ENCODE results near the gene SYPL1.
A peak's percentile ranks its signal among the peaks of the same experiment; 100 is the strongest.

The SYPL1 gene

DNA sequence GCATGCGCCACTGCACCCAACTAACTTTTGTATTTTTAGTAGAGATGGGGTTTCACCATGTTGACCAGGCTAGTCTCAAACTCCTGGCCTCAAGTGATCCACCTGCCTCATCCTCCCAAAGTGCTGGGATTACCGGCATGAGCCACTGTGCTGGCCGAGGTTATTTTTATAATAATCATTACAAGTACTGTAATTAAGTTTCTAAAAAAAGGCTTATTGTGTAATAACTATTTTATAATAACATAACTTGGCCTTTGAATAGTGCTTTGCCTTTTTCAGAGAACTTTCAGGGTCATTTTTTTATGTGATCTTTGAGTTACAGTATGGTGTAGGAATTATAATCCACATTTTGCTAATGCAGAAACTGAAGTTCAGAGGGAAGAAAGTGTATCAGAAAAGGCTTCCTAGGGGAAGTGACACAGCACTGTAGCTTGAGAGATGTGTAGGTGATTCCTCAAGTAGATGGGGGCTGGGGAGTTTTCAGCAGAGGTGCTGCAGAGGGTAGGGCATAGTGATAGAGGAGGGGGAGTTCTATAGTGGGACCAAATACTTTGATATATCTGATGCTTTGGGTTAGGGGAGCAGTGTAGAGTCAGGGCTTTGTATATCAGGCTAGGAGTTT, 9.2 kb upstream of the SYPL1 start:
- no peak for DNase-seq (ENCODE audit: low read depth)

DNA sequence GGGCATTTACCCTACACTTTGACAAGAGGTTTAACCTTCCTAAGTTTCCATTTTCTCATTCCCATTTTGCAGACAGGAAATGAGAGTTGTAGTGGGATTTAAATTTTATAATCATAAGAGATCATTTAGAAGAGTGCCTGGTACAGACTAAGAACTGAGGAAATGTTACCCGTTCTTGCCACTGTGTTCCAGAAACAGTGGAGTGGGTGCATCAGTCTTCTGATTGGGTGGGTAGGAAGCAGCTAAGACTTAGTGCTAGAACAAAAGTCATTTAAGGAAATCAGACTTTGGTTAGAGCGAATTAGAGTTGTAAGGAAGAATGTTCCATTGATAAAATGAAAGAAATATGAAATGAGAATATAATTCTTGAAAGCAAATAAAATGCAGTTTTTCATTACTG, 8.4 kb upstream of the SYPL1 start:
- DNase-seq (ENCODE audit: low read depth) = no peak

DNA sequence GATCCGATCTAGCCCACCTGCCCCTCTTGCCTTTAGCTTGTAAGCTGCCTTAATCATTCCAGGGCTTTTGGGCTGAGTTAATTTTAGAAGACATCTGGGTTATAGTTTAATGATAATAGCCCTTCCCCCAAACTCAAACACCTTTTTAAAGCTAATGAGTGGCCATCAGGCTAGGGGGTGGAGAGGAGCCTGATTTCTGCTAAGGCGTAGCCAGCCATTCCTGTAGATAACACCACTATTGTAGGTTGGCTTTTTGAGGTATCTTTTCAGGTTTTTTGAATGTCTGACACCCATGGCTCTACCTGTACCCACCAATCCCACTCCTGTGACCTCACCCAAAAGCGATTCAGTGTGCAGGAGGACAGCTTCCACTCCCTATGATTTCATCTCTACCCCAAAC, 7.6 kb upstream of the SYPL1 start:
- DNase-seq (ENCODE audit: low read depth) = no peak

DNA sequence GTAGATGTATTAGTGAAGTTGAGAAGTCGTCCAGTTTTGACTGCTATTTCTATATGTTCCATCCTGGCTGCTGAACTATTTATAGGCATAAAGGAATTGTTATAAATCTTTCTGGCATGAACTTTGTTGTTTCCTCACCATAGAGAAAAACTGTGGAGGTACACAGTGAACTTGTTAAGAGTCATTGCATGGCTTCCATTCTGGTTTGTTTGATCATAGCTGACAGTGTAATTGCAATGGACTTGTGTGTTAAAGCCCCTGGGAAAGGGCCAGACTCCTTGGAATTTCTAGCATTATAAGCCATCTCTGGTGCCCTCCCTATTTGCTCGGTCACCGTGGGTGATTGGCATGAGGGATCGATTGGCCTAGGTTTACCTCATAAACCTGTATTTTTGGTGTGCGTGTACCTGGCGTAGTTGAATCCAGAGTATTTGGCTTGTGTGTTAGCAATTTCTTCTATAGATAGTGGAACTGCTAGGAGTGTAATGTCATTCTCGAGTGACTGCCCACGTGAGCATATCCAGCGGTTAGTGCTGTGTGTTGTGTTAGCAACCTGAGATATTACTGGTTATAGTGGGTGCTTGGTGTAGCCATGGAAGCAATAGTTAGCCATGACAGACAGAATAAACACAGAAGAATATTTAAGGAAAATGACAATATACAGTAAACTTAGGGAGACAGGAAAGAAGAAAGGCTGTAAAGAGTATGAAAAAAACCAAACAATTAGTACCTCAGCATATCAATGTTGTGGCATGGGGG, 5.9 kb upstream of the SYPL1 start:
- DNase-seq (ENCODE audit: low read depth) = no peak

DNA sequence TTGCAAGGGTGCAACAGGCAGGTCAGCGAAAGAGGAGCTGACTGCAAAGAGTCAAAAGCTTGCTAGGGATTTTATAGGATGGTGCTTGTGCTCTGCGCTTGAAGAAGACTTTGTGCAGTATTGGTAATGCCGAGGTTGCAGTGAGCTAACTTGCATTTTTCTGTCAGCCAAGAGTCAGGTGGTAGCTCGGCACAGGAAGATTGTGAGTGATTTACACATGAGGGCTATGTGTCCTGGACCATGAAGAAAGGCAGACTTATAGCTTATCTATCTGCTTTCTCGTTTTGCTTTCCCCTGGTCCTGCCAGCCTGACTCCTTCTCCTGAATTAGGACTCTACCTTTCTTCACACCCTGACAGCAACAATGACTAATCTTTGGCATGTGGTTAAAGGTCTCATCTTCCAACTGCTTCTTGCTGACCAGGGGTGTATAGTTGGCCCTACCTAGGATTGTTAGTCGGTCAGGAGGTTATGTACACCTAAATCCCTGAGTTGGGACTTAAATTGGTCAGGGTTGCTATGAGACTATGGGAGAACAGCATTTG, 4.1 kb upstream of the SYPL1 start:
- no peak for DNase-seq (ENCODE audit: low read depth)

DNA sequence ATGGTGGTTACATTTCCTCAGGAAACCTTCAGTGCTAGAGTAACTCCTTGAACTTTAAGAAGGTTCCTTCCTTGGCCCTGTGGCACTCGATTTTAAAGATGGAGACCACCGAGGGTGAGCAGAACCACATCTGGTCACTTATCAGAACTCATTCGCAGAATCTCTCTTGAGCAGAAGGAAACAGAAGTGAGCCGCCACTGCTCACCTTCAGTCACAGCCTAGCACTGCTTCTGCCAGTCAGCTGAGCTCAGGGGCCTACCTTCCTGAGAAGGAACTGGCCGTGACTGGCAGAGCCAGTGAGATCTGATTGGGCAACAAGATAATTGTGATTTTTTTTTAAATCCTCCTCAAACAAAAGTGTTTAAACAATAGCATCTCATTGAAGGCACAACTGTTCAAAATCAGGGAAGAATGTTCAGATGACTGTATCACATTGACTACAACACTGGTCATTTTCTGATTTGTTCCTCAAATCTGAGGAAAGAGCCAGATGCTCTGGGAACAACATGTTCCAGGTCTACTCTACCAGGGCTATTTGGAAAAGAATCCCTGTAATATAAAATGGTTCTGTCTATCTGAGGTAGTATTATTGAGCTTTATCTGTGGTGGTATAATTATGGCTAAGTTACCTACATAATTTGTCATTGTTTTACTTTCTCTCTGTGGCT, 2.7 kb upstream of the SYPL1 start:
- DNase-seq (ENCODE audit: low read depth) = no peak

DNA sequence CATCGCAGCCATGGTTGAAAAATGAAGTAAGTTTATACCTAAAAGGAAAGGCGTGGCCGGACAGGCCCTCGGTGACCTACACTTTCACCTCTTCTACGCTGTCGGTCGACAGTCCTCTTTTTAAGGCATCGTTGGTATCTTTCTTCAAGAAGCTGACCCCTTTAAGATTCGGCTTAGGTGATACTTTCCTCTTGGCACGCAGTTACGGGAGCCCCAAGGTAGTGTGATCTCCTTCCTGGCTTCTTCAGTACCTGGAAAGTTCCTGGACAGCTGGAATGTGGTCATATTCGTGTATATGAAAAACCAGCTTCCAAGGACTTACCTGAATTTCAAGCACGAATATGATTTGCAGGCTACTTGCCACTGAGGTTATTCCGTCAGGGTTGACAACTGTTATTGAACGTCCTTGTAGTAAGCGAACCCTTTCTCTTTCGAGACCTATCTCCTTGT, 885 bp upstream of the SYPL1 start:
- no peak for DNase-seq (ENCODE audit: low read depth)

DNA sequence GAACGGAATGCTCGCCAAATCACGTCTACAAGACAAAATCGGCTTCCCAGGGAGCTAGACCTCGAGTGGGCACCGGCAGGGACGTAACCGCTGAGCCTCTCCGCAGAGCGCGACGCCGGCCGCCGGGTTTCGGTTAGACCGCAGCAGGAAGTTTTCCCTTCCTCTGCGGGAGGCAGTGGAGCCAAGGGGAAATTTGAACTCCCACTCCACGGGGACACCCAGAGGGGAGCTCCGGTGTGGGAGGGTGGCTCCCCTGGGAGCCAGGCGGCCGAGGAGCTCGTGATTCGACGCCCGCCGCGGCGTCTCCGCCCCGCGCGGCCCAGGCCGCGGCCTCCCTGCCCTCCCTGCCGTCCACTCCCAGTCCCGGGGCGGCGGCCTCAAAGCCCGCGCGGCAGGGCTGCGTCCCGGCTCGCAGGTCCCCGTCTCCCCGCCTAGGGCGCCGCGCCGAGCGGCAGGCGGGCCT, 426 bp downstream of the SYPL1 start:
- peak; percentile 15 for DNase-seq (ENCODE audit: low read depth)

DNA sequence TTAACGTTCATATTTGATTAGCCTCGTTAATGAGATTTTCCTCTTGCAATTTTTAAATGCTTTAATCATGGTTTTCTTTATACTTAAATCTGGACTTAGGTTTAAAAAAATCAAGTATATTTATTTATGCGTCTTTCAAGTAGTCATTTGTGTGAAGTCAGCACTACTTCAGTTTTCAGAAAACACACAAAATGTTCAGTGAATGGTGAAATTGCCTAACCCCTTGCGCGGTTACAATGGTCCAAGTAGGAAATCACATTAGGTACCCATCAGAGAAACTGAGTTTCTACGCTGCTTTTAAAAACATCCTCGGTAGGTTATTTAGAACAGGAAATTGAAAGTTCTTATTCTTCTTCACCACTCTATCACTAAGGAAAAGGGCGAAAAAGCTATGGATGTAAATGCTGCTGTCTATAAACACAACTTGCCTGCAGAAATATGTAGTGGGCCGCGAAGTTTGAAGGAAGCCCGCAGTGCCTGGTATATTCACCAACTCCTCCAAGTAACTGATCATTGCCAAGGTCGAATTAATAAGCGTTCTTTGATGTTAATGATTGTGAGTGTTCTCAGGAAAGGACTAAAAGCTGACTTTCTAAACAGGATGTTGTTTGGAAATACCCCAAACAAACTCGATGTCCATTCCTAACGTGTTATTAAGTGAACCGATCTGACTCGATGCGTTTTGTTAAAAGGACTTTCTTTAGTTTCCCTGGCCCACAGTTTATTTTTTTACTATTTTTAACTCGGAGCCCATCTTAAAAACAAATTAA, 1.0 kb downstream of the SYPL1 start:
- no peak for DNase-seq (ENCODE audit: low read depth)

DNA sequence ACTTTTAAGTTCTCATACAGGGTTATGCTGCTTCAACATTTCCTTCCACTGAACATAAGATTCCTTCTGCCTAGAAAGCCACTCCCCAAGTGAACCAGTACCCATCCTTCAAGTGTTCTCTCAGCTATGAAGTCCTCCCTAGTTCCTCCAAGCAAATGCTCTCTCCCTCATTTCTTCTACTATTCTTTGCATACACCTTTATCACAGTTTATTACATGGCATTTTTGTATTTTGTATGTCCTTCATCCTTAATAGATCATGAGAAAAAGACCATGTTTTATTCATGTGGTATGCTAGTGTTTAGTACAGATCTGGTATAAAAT, 1.9 kb downstream of the SYPL1 start:
- DNase-seq (ENCODE audit: low read depth) = no peak

DNA sequence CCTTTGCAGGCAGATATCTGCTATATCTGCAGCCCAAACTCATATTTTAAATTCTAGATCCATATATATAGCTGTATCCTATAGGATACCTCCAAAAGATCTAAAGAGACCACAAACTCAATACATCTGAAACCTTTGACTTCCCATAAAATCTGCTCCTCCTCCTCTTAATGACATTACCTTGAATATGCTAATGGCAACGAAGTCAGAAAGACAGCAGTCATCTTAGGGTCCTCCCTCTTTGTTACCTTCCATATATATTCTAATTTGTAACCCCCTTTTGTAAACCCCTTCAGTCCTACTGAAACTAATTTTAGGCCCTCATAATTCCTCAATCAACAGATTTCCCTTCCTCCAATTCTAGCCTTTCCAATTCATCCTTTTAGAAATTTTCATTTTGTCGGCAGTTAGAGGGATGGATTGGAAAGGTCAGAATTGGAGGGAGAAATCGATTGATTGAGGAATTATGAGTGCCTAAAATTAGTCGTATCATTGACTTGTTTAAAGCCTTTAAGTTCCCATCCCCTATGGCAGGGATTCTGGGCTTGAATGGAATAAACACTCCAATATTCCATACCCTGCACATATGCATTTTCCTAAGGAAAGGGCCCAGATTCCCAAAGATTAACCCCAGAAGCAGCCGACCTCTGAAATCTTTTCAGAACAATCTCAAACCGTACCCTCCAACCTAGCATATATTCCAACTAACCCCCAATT, 2.4 kb downstream of the SYPL1 start:
- no peak for DNase-seq (ENCODE audit: low read depth)

DNA sequence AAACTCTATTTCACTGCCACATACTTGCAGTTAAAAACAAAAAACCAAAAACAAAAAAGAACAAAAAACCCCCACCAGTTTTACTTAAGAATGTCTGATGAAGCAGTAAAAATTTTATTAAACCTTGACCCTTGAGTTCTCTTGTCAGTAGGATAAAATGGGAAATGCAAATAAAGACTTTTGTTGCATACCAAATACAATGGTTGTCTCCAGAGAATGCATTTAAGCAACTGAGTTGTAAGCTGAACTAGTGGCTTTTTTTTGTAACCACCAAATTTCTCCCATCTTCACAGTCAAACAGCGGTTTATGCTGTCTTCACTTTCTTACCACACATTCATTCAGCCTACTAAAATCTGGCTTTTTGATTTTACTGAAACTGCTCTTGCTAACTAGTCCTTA, 3.1 kb downstream of the SYPL1 start:
- DNase-seq (ENCODE audit: low read depth) = no peak

DNA sequence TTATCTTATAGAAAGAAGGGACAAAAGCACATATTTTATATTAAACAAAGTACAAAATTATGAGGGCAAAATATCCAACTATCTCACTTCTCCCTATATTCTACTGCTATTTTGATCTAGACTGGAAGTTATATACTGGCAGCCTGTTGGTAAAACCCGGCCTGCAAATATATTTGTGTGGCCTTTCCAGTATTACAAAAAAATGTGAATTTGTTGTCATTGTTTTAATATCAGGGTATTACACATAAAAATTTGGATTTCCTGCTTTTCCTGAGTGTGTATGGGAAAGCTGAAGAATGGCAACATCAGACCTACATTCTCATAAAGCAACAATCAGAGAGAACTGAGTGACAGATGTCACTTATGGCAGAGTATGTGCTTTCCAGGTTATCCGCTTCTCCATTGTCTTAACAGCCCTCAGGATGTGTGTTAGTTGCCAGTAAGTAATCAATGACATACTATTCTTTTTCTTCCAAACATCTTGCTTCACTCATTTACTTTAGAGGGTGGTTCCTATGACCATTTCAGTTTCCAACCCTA, 7.3 kb downstream of the SYPL1 start:
- no peak for DNase-seq (ENCODE audit: low read depth)

DNA sequence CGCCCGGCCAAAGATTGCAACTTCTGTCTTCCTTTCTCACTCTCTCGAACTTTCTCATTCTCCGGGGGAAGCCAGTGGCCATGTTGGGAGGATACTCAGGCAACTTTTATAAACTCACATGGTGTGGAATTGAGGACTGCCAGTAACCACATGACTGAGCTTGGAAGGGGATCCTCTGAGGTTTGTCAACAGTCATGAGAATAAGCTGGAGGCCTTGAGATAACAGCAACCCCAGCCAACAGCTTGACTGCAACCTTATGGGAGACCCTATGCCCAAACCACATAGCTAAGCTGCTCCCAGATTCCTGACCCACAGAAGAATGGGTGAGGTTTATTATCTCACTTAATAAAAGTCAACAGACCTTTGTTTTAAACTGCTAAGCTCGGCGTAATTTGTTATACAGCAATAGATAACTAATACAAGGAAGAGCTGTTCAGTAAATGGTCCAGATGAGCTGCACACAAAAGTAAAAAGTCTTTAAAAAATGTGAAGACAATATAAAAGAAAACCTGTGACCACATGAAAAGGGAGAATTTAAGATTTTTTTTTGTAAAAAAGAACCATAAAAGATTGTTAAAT, 9.6 kb downstream of the SYPL1 start:
- DNase-seq (ENCODE audit: low read depth) = no peak

DNA sequence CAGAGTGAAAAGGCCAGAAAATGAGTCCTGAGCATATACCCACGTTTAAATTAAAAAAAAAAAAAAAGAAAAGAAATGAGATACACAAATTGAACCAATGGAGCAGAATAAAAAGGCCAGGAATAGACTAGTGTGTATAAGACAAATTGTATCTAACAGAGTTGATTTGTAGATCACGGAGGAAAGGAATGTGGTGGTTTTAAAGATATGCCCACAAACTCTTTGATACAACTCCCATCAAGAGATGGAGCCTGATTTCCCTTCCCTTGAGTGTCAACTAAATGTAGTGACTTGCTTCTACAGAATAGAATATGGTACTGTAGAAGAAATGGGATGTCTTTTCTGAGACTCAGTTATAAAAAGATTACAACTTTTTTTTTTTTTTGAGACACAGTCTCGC, 10.4 kb downstream of the SYPL1 start:
- no peak for DNase-seq (ENCODE audit: low read depth)

DNA sequence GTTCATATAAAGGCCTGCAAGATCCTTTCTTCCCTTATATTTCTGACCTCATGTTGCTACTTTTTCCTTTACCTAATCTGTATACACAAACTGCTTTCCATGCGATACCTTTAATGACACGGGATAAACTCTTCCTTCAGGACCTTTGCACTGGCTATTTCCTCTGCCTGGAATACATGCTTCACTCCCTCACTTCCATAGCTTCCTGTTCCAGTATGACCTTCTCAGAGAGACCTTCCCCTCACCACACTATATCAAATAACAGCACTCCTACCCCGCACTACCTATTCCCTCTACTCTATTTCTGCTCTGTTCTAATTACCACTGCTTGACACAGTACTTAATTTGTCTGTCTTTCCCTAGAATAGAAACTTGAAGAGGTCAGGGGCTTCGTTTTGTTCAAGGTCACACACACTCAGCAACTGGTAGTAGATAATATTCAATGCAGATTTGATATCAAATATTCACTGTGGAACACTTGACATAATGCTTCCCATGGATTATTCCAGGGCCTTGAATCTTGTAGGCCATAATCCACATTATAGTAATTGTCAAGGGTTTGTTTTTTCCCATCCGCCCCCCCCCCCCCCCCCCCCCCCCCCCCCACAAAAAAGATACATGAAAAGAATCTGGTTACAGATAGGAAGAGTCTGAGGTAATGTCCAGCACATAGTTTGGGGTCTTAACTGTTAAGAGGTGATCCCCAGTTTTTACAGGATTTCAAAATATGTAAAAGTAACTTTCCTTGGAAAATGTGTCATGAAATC, 11.1 kb downstream of the SYPL1 start:
- no peak for DNase-seq (ENCODE audit: low read depth)

DNA sequence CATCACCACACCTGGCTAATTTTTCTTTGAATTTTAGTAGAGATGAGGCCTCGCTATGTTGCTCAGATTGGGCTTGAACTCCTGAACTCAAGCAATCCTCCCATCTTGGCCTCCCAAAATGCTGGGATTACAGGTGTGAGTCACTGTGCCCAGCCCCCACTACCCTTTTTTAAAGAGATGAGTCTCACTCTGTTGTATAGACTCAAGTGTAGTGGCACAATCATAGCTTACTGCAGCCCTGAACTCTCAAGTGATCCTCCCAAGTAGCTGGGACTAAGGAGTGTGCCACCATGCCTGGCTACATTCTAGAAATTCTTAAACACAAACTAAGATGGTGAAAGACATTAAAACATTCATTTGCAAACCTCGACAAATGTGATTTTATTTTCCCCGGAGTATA, 12.6 kb downstream of the SYPL1 start:
- DNase-seq (ENCODE audit: low read depth) = no peak

DNA sequence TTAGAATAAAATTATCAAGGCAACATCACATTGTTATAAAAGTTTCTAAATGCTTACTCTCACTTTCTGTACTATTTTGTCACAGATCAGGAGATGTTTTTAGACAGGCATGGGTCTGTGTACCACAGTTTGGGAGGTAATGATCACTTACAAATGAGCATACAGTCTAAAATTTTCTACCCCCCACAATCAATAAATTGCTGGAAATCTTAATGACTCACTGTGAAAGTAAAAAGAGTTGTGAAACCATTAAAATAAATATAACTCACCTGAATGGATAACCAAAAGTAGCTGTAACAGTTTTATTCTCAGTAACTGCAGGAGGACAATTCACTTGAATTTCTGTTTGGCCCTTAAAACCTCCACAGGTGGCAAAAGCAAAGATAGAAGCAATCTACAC, 13.2 kb downstream of the SYPL1 start:
- no peak for DNase-seq (ENCODE audit: low read depth)

DNA sequence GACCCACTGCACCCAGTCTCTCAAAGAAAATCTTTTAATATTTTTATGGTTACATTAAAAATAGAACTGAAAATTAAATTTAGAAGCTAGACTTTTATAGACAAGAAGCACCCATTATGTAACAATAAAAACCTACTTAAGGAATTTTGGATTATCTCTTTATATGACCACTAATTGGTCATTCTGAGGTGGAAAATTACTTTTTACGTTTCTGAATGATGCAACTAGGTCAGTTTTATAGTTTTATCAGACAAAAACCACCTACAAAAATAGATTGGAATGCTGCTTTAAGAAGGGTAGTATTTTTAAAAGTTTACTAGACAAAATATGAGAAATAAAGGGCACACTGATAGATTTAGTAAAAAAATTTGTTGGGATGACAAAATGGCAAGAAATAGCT, 16.5 kb downstream of the SYPL1 start:
- DNase-seq (ENCODE audit: low read depth) = no peak

DNA sequence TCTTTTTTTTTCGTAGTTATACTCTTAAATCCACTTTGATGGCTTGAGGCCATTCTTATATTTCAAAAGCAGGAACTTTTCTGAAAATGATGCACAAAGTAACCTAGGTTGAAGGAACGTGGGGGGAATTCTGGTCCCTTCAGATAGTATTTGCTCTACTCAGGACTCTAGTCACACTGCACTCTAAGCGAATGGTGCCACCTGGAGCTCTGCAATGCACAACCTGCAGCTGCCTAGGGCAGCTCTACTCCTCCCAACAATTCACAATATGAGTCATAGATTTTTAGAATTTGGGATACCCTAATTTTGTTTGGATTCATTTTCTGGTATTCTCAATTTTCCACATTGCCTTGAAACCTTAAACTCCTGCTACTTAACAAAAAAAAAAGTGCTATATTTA, 17.3 kb downstream of the SYPL1 start:
- no peak for DNase-seq (ENCODE audit: low read depth)
